K562 (cell line): ENCODE results near the gene CD22.

Experiments used
- EZH2 ChIP-seq: IDR thresholded peaks from 2 replicates; pipeline ENCODE4 v1.6.1; 2012; ENCODE audit warnings: low read depth, mild to moderate bottlenecking, inconsistent platforms, low read length, borderline replicate concordance
- MYC ChIP-seq, 2 experiments: fragments of 250-450 bp in 1 of 2; sonication (Bioruptor Pico) in 1 of 2; IDR thresholded peaks; 2 replicates each; pipeline versions ENCODE4 v1.5.1 to v1.6.1; 2012 to 2021; ENCODE audit warnings: low read depth in 2 of 2, borderline replicate concordance in 1 of 2, improper control_type of control experiment in 1 of 2, low read length in 1 of 2, mild to moderate bottlenecking in 1 of 2, moderate library complexity in 1 of 2
- NRF1 ChIP-seq, 2 experiments: fragments of 450-650 bp; IDR thresholded peaks in 1 of 2; conservative IDR thresholded peaks in 1 of 2; 2 replicates each; pipeline ENCODE4 v1.6.1; 2014; ENCODE audit warnings: mild to moderate bottlenecking in 2 of 2
- SNAPC5 ChIP-seq: fragments of 250-450 bp; sonication (Bioruptor Pico); IDR thresholded peaks from 2 replicates; pipeline ENCODE4 v1.8.0; 2021; ENCODE audit warnings: moderate library complexity, mild to moderate bottlenecking, inconsistent platforms
- ZNF274 ChIP-seq: IDR thresholded peaks from 2 replicates; pipeline ENCODE4 v1.6.1; 2011; ENCODE audit warnings: low read depth, mild to moderate bottlenecking, low read length, moderate library complexity, borderline replicate concordance
- TF ChIP-seq, protein P1 (sequence below): conservative IDR thresholded peaks from 2 replicates; pipeline ENCODE4 v1.6.1; 2011; ENCODE audit warnings: low read depth, mild to moderate bottlenecking, low read length; ENCODE audit not compliant: control insufficient read depth

DNA sequence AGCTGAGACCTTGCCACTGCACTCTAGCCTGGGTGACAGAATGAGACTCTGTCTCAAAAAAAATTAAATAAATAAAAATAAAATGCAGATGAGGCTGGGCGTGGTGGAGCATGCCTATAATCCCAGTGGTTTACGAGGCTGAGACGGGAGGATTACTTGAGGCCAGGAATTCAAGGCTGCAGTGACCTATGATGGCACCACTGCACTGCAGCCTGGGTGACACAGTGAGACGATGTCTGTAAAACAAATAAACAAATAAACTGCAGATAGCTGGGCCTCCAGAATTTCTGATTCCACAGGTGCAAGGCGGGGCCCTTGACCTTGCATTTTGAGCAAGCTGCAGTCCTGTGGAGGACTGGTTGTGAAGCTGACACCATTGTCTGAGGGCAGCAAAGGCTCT, 40.1 kb upstream of the CD22 start:
- TF ChIP-seq NRF1 (conservative IDR thresholded peaks at IDR 0.05 in 1 of 2, IDR thresholded peaks at IDR 0.05 in 1 of 2) (no peak), MYC (IDR thresholded peaks at IDR 0.05; ENCODE audit: low read depth, low read length) (no peak), MYC (CRISPR knock-in tag; IDR thresholded peaks at IDR 0.05; ENCODE audit: borderline replicate concordance, low read depth) (no peak), EZH2 (no peak), SNAPC5 (CRISPR knock-in tag) (no peak), ZNF274 (no peak)
- TF ChIP-seq, protein P1, sequence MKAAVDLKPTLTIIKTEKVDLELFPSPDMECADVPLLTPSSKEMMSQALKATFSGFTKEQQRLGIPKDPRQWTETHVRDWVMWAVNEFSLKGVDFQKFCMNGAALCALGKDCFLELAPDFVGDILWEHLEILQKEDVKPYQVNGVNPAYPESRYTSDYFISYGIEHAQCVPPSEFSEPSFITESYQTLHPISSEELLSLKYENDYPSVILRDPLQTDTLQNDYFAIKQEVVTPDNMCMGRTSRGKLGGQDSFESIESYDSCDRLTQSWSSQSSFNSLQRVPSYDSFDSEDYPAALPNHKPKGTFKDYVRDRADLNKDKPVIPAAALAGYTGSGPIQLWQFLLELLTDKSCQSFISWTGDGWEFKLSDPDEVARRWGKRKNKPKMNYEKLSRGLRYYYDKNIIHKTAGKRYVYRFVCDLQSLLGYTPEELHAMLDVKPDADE: no peak
